Astrocyte (in vitro differentiated cells and primary cell): ENCODE data around the gene PLXNC1. TPM values are rescaled to one million over a fixed set of nuclear protein-coding genes. Genes with fewer than 3 reads are reported as not detected.

Source experiments
- DNase-seq: peaks from one replicate; pipeline ENCODE4 v3.0.0-alpha.2; 2010; ENCODE audit warnings: low read depth
- FAIRE-seq: peaks from 2 replicates; lab custom pipeline; 2011; peaks lifted over from hg19 to GRCh38; lab: Jason Lieb, UNC
- H2AFZ ChIP-seq: 2 replicates; pipeline ENCODE4 v1.6.0; 2012; ENCODE audit warnings: low read depth, low read length, inconsistent platforms
- H3K27ac ChIP-seq: 2 replicates; pipeline ENCODE4 v1.5.1; 2011; ENCODE audit warnings: low read depth, low read length, inconsistent platforms
- H3K27me3 ChIP-seq: 2 replicates; pipeline ENCODE4 v1.6.0; 2011; ENCODE audit warnings: low read length, inconsistent platforms; ENCODE audit not compliant: insufficient read depth
- H3K36me3 ChIP-seq: 2 replicates; pipeline ENCODE4 v1.5.1; 2011; ENCODE audit warnings: low read length, inconsistent platforms; ENCODE audit not compliant: insufficient read depth
- H3K4me1 ChIP-seq: 2 replicates; pipeline ENCODE4 v1.5.1; 2011; ENCODE audit warnings: low read length, inconsistent platforms; ENCODE audit not compliant: insufficient read depth
- H3K4me2 ChIP-seq: 2 replicates; pipeline ENCODE4 v1.6.0; 2012; ENCODE audit warnings: low read length, inconsistent platforms
- H3K4me3 ChIP-seq: 2 replicates; pipeline ENCODE4 v1.5.1; 2011; ENCODE audit warnings: low read depth, mild to moderate bottlenecking, low read length, inconsistent platforms; ENCODE audit not compliant: insufficient read depth
- H3K79me2 ChIP-seq: 2 replicates; pipeline ENCODE4 v1.6.0; 2012; ENCODE audit warnings: mild to moderate bottlenecking, low read length, inconsistent platforms; ENCODE audit not compliant: insufficient read depth
- H3K9ac ChIP-seq: 2 replicates; pipeline ENCODE4 v1.6.0; 2012; ENCODE audit warnings: mild to moderate bottlenecking, low read length, inconsistent platforms
- H3K9me3 ChIP-seq: 2 replicates; pipeline ENCODE4 v1.5.1; 2012; ENCODE audit warnings: low read depth, mild to moderate bottlenecking, low read length, inconsistent platforms; ENCODE audit not compliant: insufficient read depth
- H4K20me1 ChIP-seq: 2 replicates; pipeline ENCODE4 v1.6.0; 2012; ENCODE audit warnings: low read length, inconsistent platforms; ENCODE audit not compliant: insufficient read depth
- H3K27ac Mint-ChIP-seq: one replicate; pipeline ENCODE4 v1.8.0; 2021; ENCODE audit warnings: mild to moderate bottlenecking, mixed read lengths; ENCODE audit not compliant: unreplicated experiment
- H3K27me3 Mint-ChIP-seq: one replicate; pipeline ENCODE4 v1.8.0; 2021; ENCODE audit warnings: low read depth, mixed read lengths; ENCODE audit not compliant: unreplicated experiment
- H3K36me3 Mint-ChIP-seq: one replicate; pipeline ENCODE4 v1.8.0; 2021; ENCODE audit warnings: low read depth, mixed read lengths; ENCODE audit not compliant: unreplicated experiment
- H3K4me1 Mint-ChIP-seq: one replicate; pipeline ENCODE4 v1.8.0; 2021; ENCODE audit warnings: low read depth, mixed read lengths; ENCODE audit not compliant: unreplicated experiment
- H3K4me3 Mint-ChIP-seq: one replicate; pipeline ENCODE4 v1.8.0; 2021; ENCODE audit warnings: mild to moderate bottlenecking, moderate library complexity, mixed read lengths; ENCODE audit not compliant: unreplicated experiment
- H3K9me3 Mint-ChIP-seq: one replicate; pipeline ENCODE4 v1.8.0; 2021; ENCODE audit warnings: mild to moderate bottlenecking, mixed read lengths; ENCODE audit not compliant: unreplicated experiment
- EZH2 ChIP-seq: IDR thresholded peaks from 2 replicates; pipeline ENCODE4 v1.6.1; 2012; ENCODE audit warnings: mild to moderate bottlenecking, low read length, inconsistent platforms; ENCODE audit not compliant: insufficient read depth
- total RNA-seq: library from RNA; stranded (reverse); gene quantifications from 2 replicates; pipeline ENCODE4 v1.2.1, GENCODE V29; 2021
- TF ChIP-seq, protein P1 (sequence below): IDR thresholded peaks from 2 replicates; pipeline ENCODE4 v1.5.1; 2011; ENCODE audit warnings: low read depth, mild to moderate bottlenecking, inconsistent platforms, low read length, moderate library complexity; ENCODE audit not compliant: insufficient read depth

The PLXNC1 gene
- total RNA-seq, 1 donor from 2014 or later, result 6.9 TPM

GRCh38 chr12:94225947-94226630 lies 77.7 kb downstream of the PLXNC1 start:
- H3K4me2 ChIP-seq, result no peak overlapping the region
- no peak overlapping the region for H2AFZ ChIP-seq
- H3K9me3 ChIP-seq, result no peaks in the 10 kb centered on the region
- H3K27ac ChIP-seq, result no peak overlapping the region
- no peaks in the 10 kb centered on the region for H3K36me3 Mint-ChIP-seq
- no peaks in the 10 kb centered on the region for H3K9me3 Mint-ChIP-seq
- TF ChIP-seq, protein P1, sequence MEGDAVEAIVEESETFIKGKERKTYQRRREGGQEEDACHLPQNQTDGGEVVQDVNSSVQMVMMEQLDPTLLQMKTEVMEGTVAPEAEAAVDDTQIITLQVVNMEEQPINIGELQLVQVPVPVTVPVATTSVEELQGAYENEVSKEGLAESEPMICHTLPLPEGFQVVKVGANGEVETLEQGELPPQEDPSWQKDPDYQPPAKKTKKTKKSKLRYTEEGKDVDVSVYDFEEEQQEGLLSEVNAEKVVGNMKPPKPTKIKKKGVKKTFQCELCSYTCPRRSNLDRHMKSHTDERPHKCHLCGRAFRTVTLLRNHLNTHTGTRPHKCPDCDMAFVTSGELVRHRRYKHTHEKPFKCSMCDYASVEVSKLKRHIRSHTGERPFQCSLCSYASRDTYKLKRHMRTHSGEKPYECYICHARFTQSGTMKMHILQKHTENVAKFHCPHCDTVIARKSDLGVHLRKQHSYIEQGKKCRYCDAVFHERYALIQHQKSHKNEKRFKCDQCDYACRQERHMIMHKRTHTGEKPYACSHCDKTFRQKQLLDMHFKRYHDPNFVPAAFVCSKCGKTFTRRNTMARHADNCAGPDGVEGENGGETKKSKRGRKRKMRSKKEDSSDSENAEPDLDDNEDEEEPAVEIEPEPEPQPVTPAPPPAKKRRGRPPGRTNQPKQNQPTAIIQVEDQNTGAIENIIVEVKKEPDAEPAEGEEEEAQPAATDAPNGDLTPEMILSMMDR, result no peak
- TF ChIP-seq EZH2, result no peak
- no peak overlapping the region for H3K9ac ChIP-seq
- H3K4me1 ChIP-seq, result no peaks in the 10 kb centered on the region
- no peak overlapping the region for H3K4me3 Mint-ChIP-seq
- peaks cover 13% of the 10 kb centered on the region for H3K27me3 ChIP-seq
- no peaks in the 10 kb centered on the region for H3K79me2 ChIP-seq
- no peak overlapping the region for H3K27ac Mint-ChIP-seq
- H3K4me3 ChIP-seq, result no peak overlapping the region
- H4K20me1 ChIP-seq, result no peaks in the 10 kb centered on the region
- FAIRE-seq (no peak), DNase-seq (no peak)
- H3K4me1 Mint-ChIP-seq, result peaks cover 4% of the 10 kb centered on the region
- H3K27me3 Mint-ChIP-seq, result no peaks in the 10 kb centered on the region
- H3K36me3 ChIP-seq, result no peaks in the 10 kb centered on the region

DNA sequence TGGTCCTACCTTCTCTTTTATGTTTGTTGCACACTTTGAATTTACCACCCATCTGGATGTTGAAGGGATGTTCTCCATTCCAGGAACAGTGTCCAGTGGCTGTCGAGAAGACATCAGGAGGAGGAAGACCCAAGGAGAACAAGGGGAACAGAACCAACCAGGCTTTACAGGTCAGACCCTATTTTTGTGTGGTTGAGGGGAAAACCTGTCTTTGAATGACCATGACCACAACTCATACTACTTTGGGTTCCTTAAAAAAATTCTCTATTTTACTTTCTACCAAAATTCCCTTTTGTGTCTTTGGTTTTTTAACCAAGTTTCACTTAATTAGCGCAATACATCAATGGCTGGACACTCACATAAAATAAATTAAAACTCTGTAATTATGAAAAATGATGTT lies 78.7 kb downstream of the PLXNC1 start:
- Histone ChIP-seq H3K9ac (no peak overlapping the region), H3K79me2 (no peaks in the 10 kb centered on the region), H3K36me3 (no peaks in the 10 kb centered on the region), H4K20me1 (no peaks in the 10 kb centered on the region), H3K27ac (no peak overlapping the region), H3K27me3 (peaks cover 8% of the 10 kb centered on the region), H3K4me3 (no peak overlapping the region), H3K4me1 (no peaks in the 10 kb centered on the region), H2AFZ (no peak overlapping the region), H3K4me2 (no peak overlapping the region), H3K9me3 (no peaks in the 10 kb centered on the region)
- H3K4me3 Mint-ChIP-seq, result no peak overlapping the region
- peaks cover 4% of the 10 kb centered on the region for H3K4me1 Mint-ChIP-seq
- no peaks in the 10 kb centered on the region for H3K9me3 Mint-ChIP-seq
- no peaks in the 10 kb centered on the region for H3K36me3 Mint-ChIP-seq
- no peak overlapping the region for H3K27ac Mint-ChIP-seq
- TF ChIP-seq, protein P1, result no peak
- TF ChIP-seq EZH2, result no peak
- no peaks in the 10 kb centered on the region for H3K27me3 Mint-ChIP-seq
- no peak for DNase-seq
- FAIRE-seq, result no peak

DNA sequence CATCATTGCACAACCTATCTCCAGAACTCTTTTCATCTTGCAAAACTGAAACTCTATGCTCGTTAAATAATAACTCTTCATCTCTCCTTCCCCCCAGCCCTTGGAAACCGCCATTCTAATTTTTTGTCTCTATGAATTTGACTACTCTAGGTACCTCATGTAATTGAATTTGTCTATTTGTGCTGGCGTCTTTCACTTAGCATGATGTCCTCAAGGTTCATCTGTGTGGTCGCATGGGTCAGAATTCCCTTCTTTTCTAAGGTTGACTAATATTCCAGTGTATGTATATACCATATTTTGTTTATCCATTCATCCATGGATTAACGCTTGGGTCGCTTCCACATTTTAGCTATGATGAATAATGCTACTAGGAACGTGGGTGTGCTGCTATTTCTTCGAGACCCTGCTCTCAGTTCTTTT lies 80.1 kb downstream of the PLXNC1 start:
- Histone ChIP-seq H3K4me2 (no peak overlapping the region), H3K4me3 (no peak overlapping the region), H3K36me3 (no peaks in the 10 kb centered on the region), H3K9ac (no peak overlapping the region), H3K27me3 (peaks cover 3% of the 10 kb centered on the region), H2AFZ (no peak overlapping the region), H3K9me3 (no peaks in the 10 kb centered on the region), H3K27ac (no peak overlapping the region), H3K4me1 (no peaks in the 10 kb centered on the region), H4K20me1 (no peaks in the 10 kb centered on the region), H3K79me2 (no peaks in the 10 kb centered on the region)
- TF ChIP-seq EZH2, result no peak
- TF ChIP-seq, protein P1, result no peak
- Mint-ChIP-seq H3K4me3 (no peak overlapping the region), H3K36me3 (no peaks in the 10 kb centered on the region), H3K27me3 (no peaks in the 10 kb centered on the region), H3K27ac (no peak overlapping the region), H3K4me1 (peaks cover 4% of the 10 kb centered on the region), H3K9me3 (no peaks in the 10 kb centered on the region)
- FAIRE-seq, result no peak
- no peak for DNase-seq
